Small intestine (tissue), 7 donors: ENCODE measurements around the gene TMEM11. TPM values are rescaled to one million over a fixed set of nuclear protein-coding genes. Genes with fewer than 3 reads are reported as not detected.

Experiments used
- DNase-seq, 2 donors: peaks; one replicate each; pipeline versions ENCODE4 v3.0.0 to v3.0.0-alpha.2; 2013
- FAIRE-seq: peaks from 2 replicates; lab custom pipeline; 2012; peaks lifted over from hg19 to GRCh38; lab: Jason Lieb, UNC
- H3K27ac ChIP-seq, 3 donors: one replicate each; pipeline ENCODE4 v1.5.1; 2013; ENCODE audit warnings: low read length in 2 of 3, mild to moderate bottlenecking in 2 of 3, control low read depth in 1 of 3, inconsistent platforms in 1 of 3, low read depth in 1 of 3, moderate library complexity in 1 of 3
- H3K27me3 ChIP-seq, 3 donors: one replicate each; pipeline ENCODE4 v1.6.1; 2013; ENCODE audit warnings: low read length in 3 of 3, inconsistent platforms in 1 of 3; ENCODE audit not compliant: control insufficient read depth in 3 of 3, insufficient read depth in 3 of 3
- H3K36me3 ChIP-seq, 3 donors: one replicate each; pipeline ENCODE4 v1.6.1; 2013; ENCODE audit warnings: low read length in 3 of 3, inconsistent platforms in 1 of 3, low read depth in 1 of 3, mild to moderate bottlenecking in 1 of 3, moderate library complexity in 1 of 3; ENCODE audit not compliant: control insufficient read depth in 3 of 3, insufficient read depth in 2 of 3
- H3K4me1 ChIP-seq, 3 donors: one replicate each; pipeline ENCODE4 v1.6.1; 2013; ENCODE audit warnings: low read length in 2 of 3, inconsistent platforms in 1 of 3, low read depth in 1 of 3, mild to moderate bottlenecking in 1 of 3, moderate library complexity in 1 of 3; ENCODE audit not compliant: control insufficient read depth in 3 of 3, insufficient read depth in 2 of 3
- H3K4me3 ChIP-seq, 3 donors: one replicate each; pipeline ENCODE4 v1.5.1; 2013; ENCODE audit warnings: low read length in 3 of 3, control low read depth in 1 of 3, inconsistent platforms in 1 of 3, low read depth in 1 of 3, mild to moderate bottlenecking in 1 of 3, moderate library complexity in 1 of 3
- H3K9me3 ChIP-seq, 2 donors: one replicate each; pipeline ENCODE4 v1.6.1; 2013; ENCODE audit warnings: low read depth in 1 of 2, low read length in 1 of 2; ENCODE audit not compliant: control insufficient read depth in 2 of 2, insufficient read depth in 1 of 2
- WGBS, 3 donors: extraction: QIAGEN DNeasy Blood & Tissue Kit; methylation state at CpG; one replicate each; pipeline ENCODE4 v1.1.7; 2013; 5-methylcytosine and 5-hydroxymethylcytosine counted together
- polyA plus RNA-seq, 4 donors: library from polyadenylated mRNA; stranded (reverse) in 3 of 4; unstranded in 1 of 4; fragments of 200-250 nt in 3 of 4; fragments of 120-200 nt in 1 of 4; gene quantifications; one replicate each; pipeline versions ENCODE4 v1.2.1 to v1.2.3, GENCODE V29; 2013
- donor health status: healthy with polysubstance abuse.
- donor health status: control.
- donor health status: control.
- donor health status: Bipolar disorder and iron deficiency.
- donor health status: healthy.

Gene TMEM11
- polyA plus RNA-seq, 4 donors: 21.5 to 38.7 (median 26.9) TPM

- DNase-seq: no peak
- no peaks in the 10 kb centered on the region for H3K27me3 ChIP-seq
- FAIRE-seq: no peak
- no peaks in the 10 kb centered on the region for H3K9me3 ChIP-seq
- peaks cover 0 to 12% (median 3%) of the 10 kb centered on the region in 3 donors for H3K36me3 ChIP-seq
- H3K4me1 ChIP-seq: no peaks in the 10 kb centered on the region
- 87 to 95% (median 92%) methylated on average over 4 of the region's 4 CpGs for WGBS, 3 donors
- no peak overlapping the region for H3K4me3 ChIP-seq
- no peak overlapping the region for H3K27ac ChIP-seq
Observed at GRCh38 chr17:21246698-21247097, 32.7 kb upstream of the TMEM11 start.

GRCh38 chr17:21245639-21246084, 31.7 kb upstream of the TMEM11 start:
- no peaks in the 10 kb centered on the region for H3K27me3 ChIP-seq
- H3K4me3 ChIP-seq: no peak overlapping the region
- 69 to 78% (median 70%) methylated on average over 8 to 9 of the region's 9 CpGs for WGBS, 3 donors
- H3K9me3 ChIP-seq: no peaks in the 10 kb centered on the region
- no peaks in the 10 kb centered on the region for H3K4me1 ChIP-seq
- no peak for FAIRE-seq
- H3K27ac ChIP-seq: no peak overlapping the region
- DNase-seq: no peak
- H3K36me3 ChIP-seq: peaks cover 0 to 12% (median 3%) of the 10 kb centered on the region in 3 donors

GRCh38 chr17:21243516-21244303, 29.7 kb upstream of the TMEM11 start:
- Histone ChIP-seq H3K4me3 (no peak overlapping the region), H3K36me3 (peaks cover 0 to 12% (median 3%) of the 10 kb centered on the region in 3 donors), H3K27me3 (no peaks in the 10 kb centered on the region), H3K9me3 (no peaks in the 10 kb centered on the region), H3K4me1 (no peaks in the 10 kb centered on the region), H3K27ac (no peak overlapping the region)
- 35 to 68% (median 50%) methylated on average over 18 to 23 of the region's 23 CpGs for WGBS, 3 donors
- no peak for FAIRE-seq
- DNase-seq: peak in 1 of 2 donors; percentile 18

- Histone ChIP-seq H3K27me3 (no peaks in the 10 kb centered on the region), H3K27ac (no peak overlapping the region), H3K4me3 (no peak overlapping the region), H3K36me3 (peaks cover 0 to 12% (median 3%) of the 10 kb centered on the region in 3 donors), H3K4me1 (no peaks in the 10 kb centered on the region), H3K9me3 (no peaks in the 10 kb centered on the region)
- 83 to 87% (median 86%) methylated on average over 26 of the region's 26 CpGs for whole genome bisulfite sequencing, 3 donors
- no peak for DNase-seq
- FAIRE-seq: no peak
Observed at GRCh38 chr17:21242780-21243515, 29.0 kb upstream of the TMEM11 start.

GRCh38 chr17:21242026-21242697, 28.2 kb upstream of the TMEM11 start:
- H3K4me3 ChIP-seq: no peak overlapping the region
- H3K27ac ChIP-seq: no peak overlapping the region
- WGBS, 3 donors: 75 to 83% (median 78%) methylated on average over 11 of the region's 11 CpGs
- no peaks in the 10 kb centered on the region for H3K4me1 ChIP-seq
- no peak for FAIRE-seq
- no peaks in the 10 kb centered on the region for H3K27me3 ChIP-seq
- H3K36me3 ChIP-seq: peaks cover 0 to 9% (median 3%) of the 10 kb centered on the region in 3 donors
- no peak for DNase-seq
- no peaks in the 10 kb centered on the region for H3K9me3 ChIP-seq

- no peak for FAIRE-seq
- Histone ChIP-seq H3K4me3 (no peak overlapping the region), H3K27me3 (no peaks in the 10 kb centered on the region), H3K36me3 (peaks cover 0 to 9% (median 3%) of the 10 kb centered on the region in 3 donors), H3K9me3 (no peaks in the 10 kb centered on the region), H3K27ac (no peak overlapping the region), H3K4me1 (no peaks in the 10 kb centered on the region)
- no peak for DNase-seq
- 80 to 95% (median 89%) methylated on average over 11 of the region's 11 CpGs for WGBS, 3 donors
Observed at GRCh38 chr17:21241564-21241963, 27.6 kb upstream of the TMEM11 start.

- WGBS, 3 donors: 74 to 79% (median 79%) methylated on average over 24 to 25 of the region's 25 CpGs
- no peak overlapping the region for H3K27ac ChIP-seq
- H3K4me1 ChIP-seq: no peaks in the 10 kb centered on the region
- no peak overlapping the region for H3K4me3 ChIP-seq
- FAIRE-seq (no peak), DNase-seq (no peak)
- H3K9me3 ChIP-seq: no peaks in the 10 kb centered on the region
- H3K27me3 ChIP-seq: no peaks in the 10 kb centered on the region
- H3K36me3 ChIP-seq: peaks cover 0 to 9% (median 3%) of the 10 kb centered on the region in 3 donors
Observed at GRCh38 chr17:21240369-21241055, 26.6 kb upstream of the TMEM11 start.
